ENCODE measurements around the gene RFLNA.

DNA sequence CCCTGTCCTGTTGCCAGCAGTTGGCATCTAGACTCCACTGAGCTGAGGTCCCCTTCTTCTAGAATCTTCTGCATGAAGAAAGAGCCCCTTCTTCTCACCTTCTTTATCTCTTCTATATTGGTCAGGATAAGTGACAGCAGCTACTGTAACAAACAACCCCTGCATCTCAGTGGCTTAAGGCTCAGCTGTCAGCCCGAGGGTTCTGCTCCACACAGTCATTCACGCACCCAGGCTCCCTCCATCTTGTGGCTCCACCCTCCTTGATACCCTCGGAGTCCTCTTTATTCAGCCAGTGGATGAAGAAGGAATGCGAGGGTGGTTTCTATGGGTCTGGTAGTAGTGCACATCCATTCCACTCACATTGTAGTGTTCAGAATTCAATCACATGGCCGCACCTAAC, 10.5 kb upstream of the RFLNA start:
- TF ChIP-seq POLR2AphosphoS5 (IDR thresholded peaks at IDR 0.05; ENCODE audit: low read depth, low read length) = no peak
- no peak for TF ChIP-seq TAF1 (IDR thresholded peaks at IDR 0.05; ENCODE audit: borderline replicate concordance, low read depth, low read length)

All from GM12892 (cell line).